Upper lobe of left lung (tissue), 6 donors: ENCODE results near the gene AGL. TPM values are rescaled to one million over a fixed set of nuclear protein-coding genes. Genes with fewer than 3 reads are reported as not detected.
"Not testable (repeated sequence)": the region's sequence is repeated elsewhere in the genome, so short reads cannot be mapped to it uniquely, and the experiment has no call there.

Source experiments
- ATAC-seq, 2 donors: fragments of 200-7000 bp; cut with Tn5 transposase; one replicate each; pipeline ENCODE4 v1.9.1; 2022; ENCODE audit warnings: mild to moderate bottlenecking in 2 of 2, moderate library complexity in 2 of 2; ENCODE audit not compliant: low FRiP score in 2 of 2
- DNase-seq, 2 donors: peaks; one replicate each; pipeline ENCODE4 v3.0.0-alpha.2; 2019 to 2020
- H3K27ac ChIP-seq, 4 donors: fragments of 200-600 bp; sonication (generic); one replicate each; pipeline ENCODE4 v1.5.1; 2016 to 2019
- H3K27me3 ChIP-seq, 4 donors: fragments of 200-600 bp; sonication (generic); one replicate each; pipeline ENCODE4 v1.5.1; 2017 to 2019
- H3K36me3 ChIP-seq, 4 donors: fragments of 200-600 bp; sonication (generic); one replicate each; pipeline ENCODE4 v1.5.1; 2016 to 2019
- H3K4me1 ChIP-seq, 4 donors: fragments of 200-600 bp; sonication (generic); one replicate each; pipeline ENCODE4 v1.5.1; 2018 to 2019
- H3K4me3 ChIP-seq, 4 donors: fragments of 200-600 bp; sonication (generic); one replicate each; pipeline ENCODE4 v1.5.1; 2017 to 2019; ENCODE audit warnings: mild to moderate bottlenecking in 2 of 4, moderate library complexity in 1 of 4
- H3K9me3 ChIP-seq, 4 donors: fragments of 200-600 bp; sonication (generic); one replicate each; pipeline ENCODE4 v1.5.1; 2018 to 2019
- EP300 ChIP-seq, 4 donors: sonication (generic); formaldehyde crosslinking; IDR thresholded peaks; one replicate each; pipeline ENCODE4 v1.5.1; 2017; ENCODE audit warnings: antibody characterized with exemption in 4 of 4, control low read depth in 2 of 4
- POLR2A ChIP-seq, 4 donors: fragments of 450-650 bp; IDR thresholded peaks; one replicate each; pipeline ENCODE4 v1.5.1; 2016 to 2017; ENCODE audit warnings: antibody characterized with exemption in 4 of 4, mild to moderate bottlenecking in 2 of 4
- POLR2AphosphoS5 ChIP-seq, 2 donors: sonication (generic); formaldehyde crosslinking; IDR thresholded peaks; one replicate each; pipeline ENCODE4 v1.5.1; 2017; ENCODE audit warnings: antibody characterized with exemption in 2 of 2
- WGBS, 2 donors: methylation state at CpG; one replicate each; pipeline ENCODE4 v1.1.5; 2017 to 2018; 5-methylcytosine and 5-hydroxymethylcytosine counted together
- total RNA-seq, 6 donors: library from RNA; depleted of rRNA in 4 of 6; stranded (reverse); fragments of >200 nt in 4 of 6; gene quantifications; one replicate each; pipeline versions ENCODE4 v1.1.0 to v1.2.1, GENCODE V29; 2016 to 2021
- TF ChIP-seq, protein P1 (sequence below), 6 experiments: fragments of 450-650 bp in 4 of 6; fragments of 200-600 bp in 2 of 6; sonication (generic) in 2 of 6; IDR thresholded peaks; one replicate each; pipeline ENCODE4 v1.5.1; 2016 to 2019; ENCODE audit warnings: antibody characterized with exemption in 6 of 6
- donor health status: DM: no; HTN: no; CAD: no; lungs with moderate emphysema.
- donor health status: DM: no; HTN: yes; CAD: no; lungs with severe emphysema.

Gene AGL
- total RNA-seq, 6 donors from 2014 or later, result 9.3 to 20.6 (median 14.1) TPM

- TF ChIP-seq POLR2A (IDR thresholded peaks at IDR 0.05) (no peak), EP300 (IDR thresholded peaks at IDR 0.05) (no peak), POLR2AphosphoS5 (IDR thresholded peaks at IDR 0.05) (no peak)
- TF ChIP-seq, protein P1, sequence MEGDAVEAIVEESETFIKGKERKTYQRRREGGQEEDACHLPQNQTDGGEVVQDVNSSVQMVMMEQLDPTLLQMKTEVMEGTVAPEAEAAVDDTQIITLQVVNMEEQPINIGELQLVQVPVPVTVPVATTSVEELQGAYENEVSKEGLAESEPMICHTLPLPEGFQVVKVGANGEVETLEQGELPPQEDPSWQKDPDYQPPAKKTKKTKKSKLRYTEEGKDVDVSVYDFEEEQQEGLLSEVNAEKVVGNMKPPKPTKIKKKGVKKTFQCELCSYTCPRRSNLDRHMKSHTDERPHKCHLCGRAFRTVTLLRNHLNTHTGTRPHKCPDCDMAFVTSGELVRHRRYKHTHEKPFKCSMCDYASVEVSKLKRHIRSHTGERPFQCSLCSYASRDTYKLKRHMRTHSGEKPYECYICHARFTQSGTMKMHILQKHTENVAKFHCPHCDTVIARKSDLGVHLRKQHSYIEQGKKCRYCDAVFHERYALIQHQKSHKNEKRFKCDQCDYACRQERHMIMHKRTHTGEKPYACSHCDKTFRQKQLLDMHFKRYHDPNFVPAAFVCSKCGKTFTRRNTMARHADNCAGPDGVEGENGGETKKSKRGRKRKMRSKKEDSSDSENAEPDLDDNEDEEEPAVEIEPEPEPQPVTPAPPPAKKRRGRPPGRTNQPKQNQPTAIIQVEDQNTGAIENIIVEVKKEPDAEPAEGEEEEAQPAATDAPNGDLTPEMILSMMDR (IDR thresholded peaks at IDR 0.05), result no peak
- no peaks in the 10 kb centered on the region for H3K27me3 ChIP-seq
- ATAC-seq (no peak), DNase-seq (no peak)
- WGBS, 2 donors, result 70 to 74% methylated on average over 2 of the region's 2 CpGs
- no peak overlapping the region for H3K27ac ChIP-seq
- no peaks in the 10 kb centered on the region for H3K4me1 ChIP-seq
- no peak overlapping the region for H3K4me3 ChIP-seq
- peaks cover 0 to 3% (median 0%) of the 10 kb centered on the region in 4 donors for H3K9me3 ChIP-seq
- no peaks in the 10 kb centered on the region for H3K36me3 ChIP-seq
Observed at GRCh38 chr1:99843760-99844159, 6.4 kb upstream of the AGL start.

DNA sequence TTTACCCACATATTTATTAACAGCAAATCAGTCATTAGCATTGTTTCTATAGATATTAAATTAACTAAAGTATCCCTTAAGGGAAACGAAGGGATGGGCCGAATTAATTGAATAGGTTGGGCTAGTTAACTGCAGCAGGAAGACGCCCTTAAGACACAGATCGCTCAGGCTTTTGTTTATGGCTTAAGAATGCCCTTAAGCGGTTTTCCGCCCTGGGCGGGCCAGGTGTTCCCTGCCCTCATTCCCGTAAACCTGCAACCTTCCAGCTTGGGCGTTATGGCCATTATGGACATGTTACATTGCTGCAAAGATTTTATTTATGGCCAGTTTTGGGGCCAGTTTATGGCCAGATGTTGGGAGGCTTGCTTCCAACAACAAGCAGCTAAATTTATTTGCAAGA lies 5.0 kb upstream of the AGL start:
- H3K27me3 ChIP-seq, H3K36me3 ChIP-seq, H3K4me3 ChIP-seq, H3K27ac ChIP-seq, H3K4me1 ChIP-seq, DNase-seq, H3K9me3 ChIP-seq, ATAC-seq: not testable (repeated sequence)
- 93 to 98% methylated on average over 9 of the region's 9 CpGs for WGBS, 2 donors

GRCh38 chr1:99849413-99849743 lies 783 bp upstream of the AGL start:
- Histone ChIP-seq H3K27ac (peak overlapping the region; percentile 75 to 95 (median 92)), H3K4me1 (peaks cover 4 to 22% (median 12%) of the 10 kb centered on the region in 4 donors), H3K4me3 (peak overlapping the region; percentile 71 to 94 (median 88)), H3K27me3 (no peaks in the 10 kb centered on the region), H3K9me3 (no peaks in the 10 kb centered on the region), H3K36me3 (no peaks in the 10 kb centered on the region)
- peak in 1 of 2 donors; percentile 26 for DNase-seq
- peak; percentile 31 to 68 for ATAC-seq
- 56 to 69% methylated on average over 6 of the region's 6 CpGs for WGBS, 2 donors
- TF ChIP-seq EP300 (IDR thresholded peaks at IDR 0.05) (no peak), POLR2AphosphoS5 (IDR thresholded peaks at IDR 0.05) (no peak), POLR2A (IDR thresholded peaks at IDR 0.05) (no peak)
- TF ChIP-seq, protein P1 (IDR thresholded peaks at IDR 0.05), result no peak

- TF ChIP-seq POLR2A (IDR thresholded peaks at IDR 0.05), result no peak
- TF ChIP-seq EP300 (IDR thresholded peaks at IDR 0.05), result no peak
- no peak for TF ChIP-seq POLR2AphosphoS5 (IDR thresholded peaks at IDR 0.05)
- TF ChIP-seq, protein P1 (IDR thresholded peaks at IDR 0.05), result no peak
- H3K9me3 ChIP-seq, result no peaks in the 10 kb centered on the region
- DNase-seq, result no peak
- 5 to 8% methylated on average over 15 of the region's 15 CpGs for WGBS, 2 donors
- H3K27me3 ChIP-seq, result no peaks in the 10 kb centered on the region
- H3K4me1 ChIP-seq, result peaks cover 4 to 22% (median 12%) of the 10 kb centered on the region in 4 donors
- ATAC-seq, result peak in 1 of 2 donors; percentile 9
- H3K27ac ChIP-seq, result peak overlapping the region; percentile 75 to 95 (median 92)
- H3K4me3 ChIP-seq, result peak overlapping the region; percentile 71 to 94 (median 88)
- H3K36me3 ChIP-seq, result no peaks in the 10 kb centered on the region
Observed at GRCh38 chr1:99850459-99851291, 514 bp downstream of the AGL start.

DNA sequence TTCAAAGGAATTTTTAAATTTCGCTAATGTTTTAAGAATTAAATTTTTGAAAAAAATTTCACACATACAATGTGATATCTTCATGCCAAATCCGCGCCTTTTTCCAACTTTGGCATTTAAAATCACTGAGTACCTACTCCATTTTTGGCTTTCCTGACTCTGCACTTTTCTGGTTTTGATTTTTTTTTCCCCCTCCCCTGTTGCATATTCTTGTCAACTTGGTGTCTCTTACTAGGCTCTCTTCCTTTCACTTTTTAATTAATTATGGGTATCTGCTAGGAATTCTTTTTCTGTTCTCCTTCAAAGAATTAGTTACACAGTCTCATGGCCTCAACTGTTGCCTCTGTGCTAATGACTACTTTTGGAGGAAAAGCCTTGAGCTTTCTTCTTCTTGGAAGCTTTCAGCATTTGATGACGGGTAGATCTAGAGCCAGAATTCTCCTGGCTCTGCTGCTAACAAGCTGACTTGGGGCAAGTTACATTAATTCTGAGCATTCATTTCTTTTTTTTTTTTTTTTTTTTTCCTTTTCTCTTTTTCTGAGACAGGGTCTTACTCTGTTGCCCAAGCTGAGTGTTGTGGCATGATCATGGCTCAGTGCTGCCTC lies 1.8 kb downstream of the AGL start:
- H3K9me3 ChIP-seq, result no peaks in the 10 kb centered on the region
- no peaks in the 10 kb centered on the region for H3K27me3 ChIP-seq
- no peak for ATAC-seq
- no peaks in the 10 kb centered on the region for H3K36me3 ChIP-seq
- DNase-seq, result no peak
- WGBS, 2 donors, result 92 to 93% methylated on average over 4 of the region's 4 CpGs
- no peak overlapping the region for H3K4me3 ChIP-seq
- TF ChIP-seq POLR2A (IDR thresholded peaks at IDR 0.05) (no peak), POLR2AphosphoS5 (IDR thresholded peaks at IDR 0.05) (no peak), EP300 (IDR thresholded peaks at IDR 0.05) (no peak)
- TF ChIP-seq, protein P1 (IDR thresholded peaks at IDR 0.05), result no peak
- no peak overlapping the region for H3K27ac ChIP-seq
- peaks cover 4 to 22% (median 12%) of the 10 kb centered on the region in 4 donors for H3K4me1 ChIP-seq
